ENCODE results near the gene ERICH4. TPM values are rescaled to one million over a fixed set of nuclear protein-coding genes. Genes with fewer than 3 reads are reported as not detected.
A peak's percentile ranks its signal among the peaks of the same experiment; 100 is the strongest.
"Not testable (repeated sequence)": the region's sequence is repeated elsewhere in the genome, so short reads cannot be mapped to it uniquely, and the experiment has no call there.

The ERICH4 gene
- total and polyA plus RNA-seq, 3 donors from 2014 or later, result 0.61 to 1.8 TPM; not detected in 1

DNA sequence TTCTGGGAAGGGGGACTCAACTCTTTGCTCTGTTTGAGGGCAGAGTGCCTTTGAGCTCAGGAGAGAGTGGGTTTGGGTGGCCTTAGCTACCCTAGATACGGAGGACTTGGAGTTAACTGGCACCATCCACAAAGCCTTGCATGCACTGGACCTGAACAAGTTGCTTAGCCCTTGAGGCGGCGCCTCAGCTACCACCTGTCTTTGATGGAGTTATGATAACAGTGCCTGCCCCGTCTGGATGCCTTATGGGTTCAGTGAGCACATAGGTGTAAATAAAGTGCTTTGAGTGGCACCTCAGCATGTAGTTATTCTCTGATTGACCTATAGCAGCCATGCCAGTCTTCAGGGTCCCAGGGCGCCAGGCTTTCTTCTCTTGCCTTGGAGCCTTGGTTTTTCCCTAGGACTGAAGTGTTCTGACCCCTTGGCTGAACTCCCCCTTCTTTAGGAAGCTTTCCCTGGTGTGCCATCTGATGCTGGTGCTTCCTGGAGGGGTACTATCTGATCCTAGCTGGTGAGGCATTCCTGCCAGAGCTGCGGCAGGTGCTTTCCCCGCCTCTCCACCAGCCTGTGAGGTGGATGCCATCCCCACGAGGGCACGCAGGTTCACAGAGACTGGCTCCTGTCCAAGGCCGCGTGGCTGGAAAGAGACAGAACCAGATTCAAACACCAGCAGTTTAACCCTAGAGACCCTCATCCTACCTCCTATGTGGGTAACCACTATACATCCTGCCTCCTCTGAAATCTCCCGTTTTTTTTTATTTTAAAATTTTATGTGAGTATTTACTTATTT, 39.6 kb upstream of the ERICH4 start:
- no peak overlapping the region for H3K4me3 ChIP-seq
- peaks cover 10% of the 10 kb centered on the region for H3K4me1 ChIP-seq
- no peaks in the 10 kb centered on the region for H3K27me3 ChIP-seq
- 62 to 66% methylated on average over 11 to 12 of the region's 12 CpGs for WGBS, 2 donors
- H3K9me3 ChIP-seq, result no peaks in the 10 kb centered on the region
- no peak overlapping the region for H3K27ac ChIP-seq
- DNase-seq, result no peak
- intact Hi-C loops (cut with DNase I; ENCODE audit: low total_unique reads), result no loop called here
- H3K36me3 ChIP-seq (ENCODE audit: low read depth, missing control alignments), result no peaks in the 10 kb centered on the region
- TF ChIP-seq, protein P1, sequence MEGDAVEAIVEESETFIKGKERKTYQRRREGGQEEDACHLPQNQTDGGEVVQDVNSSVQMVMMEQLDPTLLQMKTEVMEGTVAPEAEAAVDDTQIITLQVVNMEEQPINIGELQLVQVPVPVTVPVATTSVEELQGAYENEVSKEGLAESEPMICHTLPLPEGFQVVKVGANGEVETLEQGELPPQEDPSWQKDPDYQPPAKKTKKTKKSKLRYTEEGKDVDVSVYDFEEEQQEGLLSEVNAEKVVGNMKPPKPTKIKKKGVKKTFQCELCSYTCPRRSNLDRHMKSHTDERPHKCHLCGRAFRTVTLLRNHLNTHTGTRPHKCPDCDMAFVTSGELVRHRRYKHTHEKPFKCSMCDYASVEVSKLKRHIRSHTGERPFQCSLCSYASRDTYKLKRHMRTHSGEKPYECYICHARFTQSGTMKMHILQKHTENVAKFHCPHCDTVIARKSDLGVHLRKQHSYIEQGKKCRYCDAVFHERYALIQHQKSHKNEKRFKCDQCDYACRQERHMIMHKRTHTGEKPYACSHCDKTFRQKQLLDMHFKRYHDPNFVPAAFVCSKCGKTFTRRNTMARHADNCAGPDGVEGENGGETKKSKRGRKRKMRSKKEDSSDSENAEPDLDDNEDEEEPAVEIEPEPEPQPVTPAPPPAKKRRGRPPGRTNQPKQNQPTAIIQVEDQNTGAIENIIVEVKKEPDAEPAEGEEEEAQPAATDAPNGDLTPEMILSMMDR (IDR thresholded peaks at IDR 0.05), result no peak
- no peak for TF ChIP-seq POLR2A (IDR thresholded peaks at IDR 0.05)

DNA sequence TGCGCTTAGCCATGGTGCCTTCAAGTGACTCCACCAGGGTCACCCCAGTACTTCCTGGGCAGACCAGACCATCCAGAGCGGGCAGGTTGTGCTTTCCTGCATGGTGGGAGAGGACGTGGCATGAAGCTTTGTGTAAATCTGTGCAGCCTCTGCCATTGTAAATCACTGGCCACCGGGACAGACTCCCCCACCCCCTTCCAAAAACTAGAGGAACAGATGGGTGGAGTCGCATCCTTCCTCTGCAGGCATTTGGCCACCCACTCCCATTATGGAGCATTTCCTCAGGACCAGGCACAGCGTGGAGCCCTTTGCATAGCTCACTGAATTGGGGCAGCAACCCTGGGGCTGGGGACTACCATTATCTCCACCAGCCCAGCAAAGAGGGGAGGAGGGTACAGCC, 37.2 kb upstream of the ERICH4 start:
- WGBS, 2 donors, result 87 to 91% methylated on average over 5 to 6 of the region's 6 CpGs
- TF ChIP-seq, protein P1 (IDR thresholded peaks at IDR 0.05), result no peak
- TF ChIP-seq POLR2A (IDR thresholded peaks at IDR 0.05), result no peak
- no peak overlapping the region for H3K27ac ChIP-seq

DNA sequence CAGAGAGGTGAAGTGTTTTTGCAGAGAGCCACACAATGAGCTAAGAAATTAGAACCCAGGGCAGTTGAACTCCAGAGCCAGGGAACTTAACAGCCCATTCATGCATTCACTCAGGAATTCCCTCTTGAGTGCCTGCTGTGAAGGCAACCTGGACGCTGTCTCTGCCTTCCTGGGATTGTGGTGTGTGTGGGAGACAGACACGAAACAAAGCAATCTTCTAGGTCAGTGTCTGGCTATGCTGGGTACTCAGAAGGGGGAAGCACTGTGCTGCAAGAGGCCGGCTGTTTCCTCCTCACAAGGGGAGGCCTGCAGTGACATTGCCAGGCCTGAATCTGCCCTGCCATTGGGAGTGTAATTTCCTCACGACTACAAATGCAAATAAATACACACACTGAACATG, 35.7 kb upstream of the ERICH4 start:
- peak; percentile 56 for DNase-seq
- Histone ChIP-seq H3K9me3 (no peaks in the 10 kb centered on the region), H3K4me1 (peaks cover 3% of the 10 kb centered on the region), H3K4me3 (no peak overlapping the region), H3K27ac (peak overlapping the region in 1 of 2 donors; percentile 45), H3K27me3 (no peaks in the 10 kb centered on the region), H3K36me3 (ENCODE audit: low read depth, missing control alignments) (no peaks in the 10 kb centered on the region)
- intact Hi-C loops (cut with DNase I; ENCODE audit: low total_unique reads), result no loop called here
- no peak for TF ChIP-seq POLR2A (IDR thresholded peaks at IDR 0.05)
- TF ChIP-seq, protein P1 (IDR thresholded peaks at IDR 0.05), result no peak
- WGBS, 2 donors, result 43 to 81% methylated on average over 2 to 4 of the region's 4 CpGs

More for the DNA sequence above, 37.2 kb upstream of the ERICH4 start:
- intact Hi-C loops (cut with DNase I; ENCODE audit: low total_unique reads), result no loop called here
- no peak for DNase-seq
- H3K27me3 ChIP-seq, result no peaks in the 10 kb centered on the region
- peaks cover 3% of the 10 kb centered on the region for H3K4me1 ChIP-seq
- no peaks in the 10 kb centered on the region for H3K9me3 ChIP-seq
- H3K4me3 ChIP-seq, result no peak overlapping the region
- H3K36me3 ChIP-seq (ENCODE audit: low read depth, missing control alignments), result no peaks in the 10 kb centered on the region

DNA sequence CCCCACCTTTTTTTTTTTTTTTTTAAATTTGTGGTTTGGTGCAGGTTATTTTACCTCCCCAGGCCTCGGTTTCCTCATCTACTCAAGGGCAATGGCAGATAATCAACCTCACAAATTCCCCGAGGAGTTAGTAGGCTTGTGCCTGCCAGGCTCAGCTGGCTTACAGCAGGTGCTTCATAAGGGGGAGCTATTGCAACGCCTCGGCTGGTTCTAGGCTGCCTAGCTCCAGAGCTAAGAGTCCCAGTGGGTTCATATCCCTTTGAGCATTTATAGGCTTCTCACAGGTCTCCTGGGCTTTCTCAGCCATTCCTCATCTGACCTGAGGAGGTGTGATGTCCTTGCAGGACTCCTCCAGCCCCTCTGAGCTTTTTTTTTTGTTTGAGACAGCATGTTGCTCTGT, 34.7 kb upstream of the ERICH4 start:
- H3K36me3 ChIP-seq (ENCODE audit: low read depth, missing control alignments), result no peaks in the 10 kb centered on the region
- no peaks in the 10 kb centered on the region for H3K27me3 ChIP-seq
- intact Hi-C loops (cut with DNase I; ENCODE audit: low total_unique reads), result no loop called here
- H3K9me3 ChIP-seq, result no peaks in the 10 kb centered on the region
- H3K4me1 ChIP-seq, result peaks cover 3% of the 10 kb centered on the region
- H3K27ac ChIP-seq, result no peak overlapping the region
- no peak overlapping the region for H3K4me3 ChIP-seq
- DNase-seq, result no peak
- 74 to 80% methylated on average over 4 of the region's 4 CpGs for WGBS, 2 donors
- TF ChIP-seq POLR2A (IDR thresholded peaks at IDR 0.05), result no peak
- TF ChIP-seq, protein P1 (IDR thresholded peaks at IDR 0.05), result no peak

DNA sequence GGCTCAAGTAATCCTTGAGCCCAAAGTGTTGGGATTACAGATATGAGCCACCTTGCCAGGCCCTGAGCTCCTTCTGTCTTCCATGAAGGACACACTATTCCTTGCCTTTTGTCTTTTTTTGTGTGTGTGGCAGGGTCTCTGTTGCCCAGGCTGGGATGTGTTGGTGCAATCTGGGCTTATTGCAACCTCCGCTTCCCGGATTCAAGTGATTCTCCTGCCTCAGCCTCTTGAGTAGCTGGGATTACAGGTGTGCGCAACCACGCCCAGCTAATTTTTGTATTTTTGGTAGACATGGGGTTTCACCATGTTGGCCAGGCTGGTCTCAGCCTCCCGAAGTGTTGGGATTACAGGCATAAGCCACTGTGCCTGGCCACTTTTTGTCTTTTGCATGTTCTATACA, 34.1 kb upstream of the ERICH4 start:
- intact Hi-C loops (cut with DNase I; ENCODE audit: low total_unique reads); H3K4me1 ChIP-seq; H3K4me3 ChIP-seq; H3K9me3 ChIP-seq; H3K36me3 ChIP-seq (ENCODE audit: low read depth, missing control alignments); DNase-seq; H3K27ac ChIP-seq; H3K27me3 ChIP-seq: not testable (repeated sequence)
- WGBS, 2 donors, result 94% methylated on average over 5 of the region's 5 CpGs
